ENCODE results near the gene RASL11B.

The RASL11B gene

DNA sequence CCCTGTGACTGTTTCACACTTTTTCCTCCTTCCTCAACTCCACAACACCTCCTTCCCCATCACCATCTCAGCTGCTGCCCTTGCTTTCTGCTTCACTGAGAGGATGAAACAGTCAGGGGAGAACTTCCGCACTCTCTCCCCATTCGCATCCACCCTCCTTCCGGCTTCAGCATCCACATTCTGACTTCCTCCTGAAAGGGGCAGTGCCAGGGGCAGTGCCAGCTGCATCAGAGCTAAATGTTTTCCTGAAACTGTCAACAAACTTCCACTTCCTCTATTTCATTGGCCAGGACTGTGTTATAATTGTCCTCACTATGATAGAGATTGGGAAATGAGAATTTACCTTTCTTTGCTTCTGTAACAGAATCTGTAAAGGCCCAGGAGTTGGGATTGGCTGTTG lies 18.2 kb upstream of the RASL11B start:
- DNase-seq: peak; percentile 95

DNA sequence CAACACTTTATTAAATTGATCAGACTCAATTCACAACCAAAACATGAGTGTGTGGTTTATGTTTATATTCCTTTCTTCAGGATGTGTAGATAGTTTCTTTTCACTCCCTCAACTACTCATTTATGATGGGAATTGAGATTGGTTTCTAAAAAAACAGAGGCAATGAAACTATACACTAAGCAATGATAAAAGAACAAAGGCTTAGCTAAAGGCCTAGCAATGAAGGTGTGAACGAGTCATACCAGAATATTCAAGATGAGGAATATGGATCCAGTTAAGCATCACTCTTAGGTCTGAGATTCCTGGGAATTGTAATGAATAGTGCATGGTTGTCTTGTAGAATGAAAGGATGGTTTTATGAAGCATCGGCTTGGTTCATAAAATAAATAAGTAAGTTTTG lies 17.5 kb upstream of the RASL11B start:
- no peak for DNase-seq

DNA sequence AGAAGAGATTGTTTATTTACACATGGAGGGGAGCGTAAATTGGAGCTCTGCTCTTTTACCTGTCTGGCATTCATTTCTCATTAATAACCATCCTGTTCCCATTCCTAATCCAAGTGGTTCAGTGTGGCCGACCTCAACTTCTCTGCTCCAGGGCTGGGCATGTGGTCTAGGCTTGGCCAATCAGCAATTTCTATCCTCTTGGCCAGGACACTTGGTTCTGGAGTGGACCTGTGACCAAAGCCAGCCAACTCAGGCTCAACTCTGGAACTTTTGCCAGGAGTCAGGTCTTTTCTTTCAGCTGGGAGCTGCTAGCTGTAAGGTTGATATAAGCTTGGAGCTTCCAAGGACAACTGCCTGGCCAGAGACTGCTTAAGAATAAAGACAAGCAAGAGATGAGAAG lies 15.6 kb upstream of the RASL11B start:
- no peak for DNase-seq

DNA sequence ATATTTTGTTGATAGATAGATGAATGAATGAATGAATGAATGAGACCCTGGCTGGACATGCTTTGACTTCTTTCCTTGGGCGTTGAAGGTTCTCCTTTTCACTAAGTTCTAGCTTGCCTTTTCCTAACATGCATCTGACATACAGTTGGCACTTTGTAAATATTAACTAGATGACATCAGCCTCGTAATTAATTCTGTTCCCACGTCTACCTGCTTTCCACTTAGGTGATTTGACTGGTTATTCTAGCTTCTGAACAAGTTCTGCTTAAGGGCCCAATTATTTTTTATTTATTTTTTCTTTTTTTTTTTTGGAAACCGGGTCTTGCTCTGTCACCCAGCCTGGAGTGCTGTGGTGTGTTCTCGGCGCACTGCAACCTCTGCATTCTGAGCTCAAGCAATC lies 13.9 kb upstream of the RASL11B start:
- no peak for DNase-seq

DNA sequence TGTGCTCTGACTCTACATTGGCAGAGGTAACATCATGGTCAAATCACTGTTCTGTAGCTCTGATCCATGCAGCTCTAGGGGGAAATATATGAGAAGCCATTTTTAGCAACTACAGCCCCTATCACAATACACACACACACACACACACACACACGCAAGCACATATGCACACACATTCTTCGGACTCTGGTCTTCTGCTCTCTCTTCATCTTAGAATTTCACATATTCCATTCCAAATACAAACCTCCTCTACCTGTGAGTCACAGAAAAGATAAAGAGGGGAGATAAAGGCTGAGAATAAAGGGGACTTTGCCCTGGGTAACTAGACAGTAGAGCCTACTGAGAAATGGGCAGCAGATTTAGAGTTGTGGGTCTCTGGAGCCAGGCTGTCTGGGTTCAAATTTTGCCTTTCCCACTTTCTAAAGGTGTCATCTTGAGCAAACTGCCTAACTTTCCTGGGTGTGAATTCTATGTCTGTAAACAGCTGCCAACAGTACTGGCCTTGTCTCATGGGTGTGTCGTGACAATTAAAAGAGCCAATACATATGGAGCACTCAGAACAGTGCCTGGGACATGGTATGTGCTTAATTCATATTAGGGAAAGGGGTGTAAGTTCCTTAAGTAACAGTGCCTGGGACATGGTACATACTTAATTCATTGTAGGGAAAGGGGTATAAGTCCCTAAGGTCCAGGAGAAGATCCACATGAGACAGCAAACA lies 11.6 kb upstream of the RASL11B start:
- no peak for DNase-seq

DNA sequence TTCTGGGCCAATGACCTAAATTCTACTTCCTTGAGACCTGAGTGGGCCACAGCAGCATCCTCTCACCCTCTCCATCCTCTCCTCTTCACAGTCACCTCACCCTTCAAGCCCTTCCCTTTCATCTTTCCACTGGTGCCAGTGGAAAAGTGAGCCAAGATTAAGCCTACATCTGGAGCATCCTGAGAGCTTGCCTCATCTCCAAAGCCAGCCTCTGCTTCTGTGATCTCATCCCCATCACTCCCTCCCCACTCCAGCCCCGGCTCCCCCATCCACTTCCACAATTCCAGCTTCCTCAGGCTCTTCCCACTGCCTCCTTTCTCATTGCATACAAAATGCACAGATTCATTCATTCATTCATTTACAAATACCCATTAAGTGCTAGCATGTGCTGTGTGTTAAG lies 10.1 kb upstream of the RASL11B start:
- DNase-seq: no peak

DNA sequence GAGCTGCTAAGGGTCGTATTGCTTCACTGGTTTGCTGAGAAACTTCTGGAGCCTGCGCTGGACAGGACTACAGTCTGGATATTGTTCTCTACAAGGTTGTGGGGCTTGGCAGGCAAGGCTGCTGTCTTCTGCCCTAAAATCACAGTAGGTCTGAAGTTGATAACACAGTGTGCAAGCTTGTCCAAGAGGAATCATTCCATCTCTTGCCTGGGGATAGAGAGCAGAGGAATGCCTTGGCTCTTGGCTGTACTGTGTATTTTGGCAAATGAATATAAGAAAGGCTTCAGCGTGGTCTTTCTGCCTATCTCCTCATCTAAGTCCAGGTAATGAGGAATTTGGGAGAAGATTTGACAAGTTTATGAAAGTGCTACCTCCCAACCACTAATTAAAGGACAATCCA lies 9.4 kb upstream of the RASL11B start:
- DNase-seq: no peak

DNA sequence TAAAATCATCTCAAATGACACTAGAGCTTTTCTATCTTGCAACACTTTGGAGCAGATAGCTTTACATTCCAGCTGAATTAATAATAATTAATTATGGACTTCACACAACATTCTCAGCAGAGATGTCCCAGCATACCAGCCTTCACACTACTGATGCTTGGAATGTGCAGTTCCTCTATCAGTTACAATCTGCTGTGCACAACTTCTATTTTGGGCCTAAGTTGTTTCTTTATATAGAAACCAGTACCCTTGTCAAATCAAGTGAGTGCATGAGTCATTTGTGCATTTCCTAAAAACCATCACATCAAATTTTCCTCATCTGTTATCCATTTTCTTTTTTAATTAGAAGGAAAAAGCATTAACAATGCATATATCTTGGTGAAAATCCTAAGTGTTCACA lies 8.8 kb upstream of the RASL11B start:
- DNase-seq: peak; percentile 90

DNA sequence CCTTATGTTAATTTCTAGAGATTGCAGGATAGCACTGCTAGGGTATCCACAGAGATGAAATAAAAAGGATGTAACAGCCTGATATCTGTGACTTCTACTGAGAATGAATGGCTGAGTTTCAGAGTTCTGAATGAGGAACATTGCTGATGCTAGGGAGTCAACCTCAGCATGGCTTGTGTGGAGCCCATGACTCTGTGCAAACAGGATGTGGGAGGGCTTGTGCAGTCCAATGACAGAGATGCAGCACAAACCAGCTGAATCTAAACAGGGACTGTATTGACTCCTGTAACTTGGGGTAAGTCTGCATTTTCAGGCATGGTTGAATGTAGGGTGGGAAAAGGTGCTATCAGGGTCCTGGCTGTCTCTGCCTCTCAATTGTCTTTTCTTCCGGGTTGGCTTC lies 5.3 kb upstream of the RASL11B start:
- peak; percentile 82 for DNase-seq

DNA sequence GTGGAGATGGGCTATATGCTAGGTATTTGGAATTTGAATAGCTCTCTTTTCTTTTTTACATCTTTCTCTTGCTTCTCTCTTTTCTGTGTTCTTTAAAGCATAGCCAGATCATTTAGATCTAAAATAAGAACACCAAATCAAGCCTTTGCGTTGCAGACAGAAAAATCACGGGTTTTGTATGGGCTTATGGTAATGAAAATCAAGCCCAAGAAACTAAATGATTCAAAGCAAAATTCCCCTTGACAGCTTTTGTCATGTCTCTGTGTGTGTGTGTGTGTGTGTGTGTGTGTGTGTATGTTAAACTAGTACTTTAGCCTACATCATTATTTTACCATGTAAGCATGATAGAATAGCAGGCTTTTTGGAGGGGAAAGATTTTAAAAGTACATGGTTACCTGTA lies 1.8 kb upstream of the RASL11B start:
- no peak for DNase-seq

DNA sequence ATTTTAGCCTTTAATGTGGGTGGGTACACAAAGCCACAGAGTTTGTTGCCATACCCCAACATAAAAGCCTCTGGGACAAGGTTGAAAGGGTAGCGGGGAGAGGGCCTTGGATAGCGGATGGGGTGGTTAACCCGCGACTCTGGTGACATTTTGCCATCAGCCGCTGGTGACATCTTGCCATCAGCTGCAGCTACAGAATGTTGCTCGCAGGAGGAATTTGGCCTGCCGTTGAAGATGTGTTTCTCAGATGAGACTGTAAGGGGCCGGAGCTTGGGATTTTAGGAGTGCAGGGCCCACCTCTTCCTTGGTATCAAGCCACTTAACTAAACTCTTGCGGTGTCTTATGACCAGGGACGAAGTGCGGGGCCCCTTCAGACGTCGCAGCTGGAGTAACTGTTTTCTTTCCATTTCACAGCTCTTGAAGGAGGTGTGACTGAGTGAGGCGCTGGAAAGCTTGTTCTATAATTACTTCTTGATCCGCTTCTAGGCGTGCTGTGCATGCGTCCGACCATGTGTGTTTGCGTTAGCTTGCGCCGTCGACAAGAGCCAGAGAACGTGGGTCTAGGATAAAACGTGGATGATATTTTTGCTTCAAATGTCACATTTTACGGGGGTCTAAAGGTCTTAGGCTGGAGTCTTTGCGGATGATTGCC lies 820 bp upstream of the RASL11B start:
- DNase-seq: no peak

DNA sequence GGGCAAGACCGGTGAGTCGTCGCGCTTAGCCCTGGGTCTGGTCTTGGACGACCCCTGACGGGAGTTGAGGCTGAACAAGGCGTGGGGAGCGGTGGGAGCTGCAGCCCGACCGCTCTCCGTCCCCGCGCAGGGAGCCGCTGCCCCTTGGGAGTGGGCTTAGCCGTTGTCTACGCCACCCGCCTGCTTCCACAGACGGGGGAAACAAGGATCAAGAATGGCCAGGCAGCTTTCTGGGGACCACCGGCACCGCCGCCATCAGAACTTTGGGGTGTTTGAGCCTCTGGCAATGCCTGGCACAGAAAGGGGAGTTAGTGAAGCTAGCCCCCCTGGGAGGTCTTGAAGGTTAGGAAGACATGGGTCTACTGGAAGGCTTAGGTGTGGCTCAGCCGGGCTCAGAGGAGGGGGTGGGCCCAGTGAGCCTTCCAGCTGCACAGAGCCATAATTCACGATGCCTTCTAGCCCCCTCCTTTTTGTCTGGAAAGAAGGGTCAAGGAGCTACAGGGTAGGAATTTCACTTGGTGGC lies 583 bp downstream of the RASL11B start:
- DNase-seq: no peak

DNA sequence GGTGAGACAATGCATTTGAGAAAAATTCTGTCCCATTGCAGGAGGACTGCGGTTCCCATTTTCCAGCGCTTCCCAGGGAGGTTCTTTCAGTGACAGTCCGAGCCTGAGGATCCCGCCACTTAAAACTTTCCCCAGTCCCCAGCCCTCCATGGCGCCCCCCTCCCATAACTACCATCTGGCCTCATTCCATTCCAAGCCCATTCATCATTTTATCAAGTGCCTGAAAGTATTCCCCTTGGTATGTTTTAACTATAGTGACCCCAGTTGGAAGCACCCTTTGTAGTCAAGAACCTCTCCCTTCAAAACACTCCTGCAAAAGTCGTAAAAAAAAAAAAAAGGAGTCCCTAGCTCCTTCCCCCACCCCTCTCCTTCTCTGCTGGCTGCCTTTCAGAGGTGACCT lies 1.2 kb downstream of the RASL11B start:
- no peak for DNase-seq

DNA sequence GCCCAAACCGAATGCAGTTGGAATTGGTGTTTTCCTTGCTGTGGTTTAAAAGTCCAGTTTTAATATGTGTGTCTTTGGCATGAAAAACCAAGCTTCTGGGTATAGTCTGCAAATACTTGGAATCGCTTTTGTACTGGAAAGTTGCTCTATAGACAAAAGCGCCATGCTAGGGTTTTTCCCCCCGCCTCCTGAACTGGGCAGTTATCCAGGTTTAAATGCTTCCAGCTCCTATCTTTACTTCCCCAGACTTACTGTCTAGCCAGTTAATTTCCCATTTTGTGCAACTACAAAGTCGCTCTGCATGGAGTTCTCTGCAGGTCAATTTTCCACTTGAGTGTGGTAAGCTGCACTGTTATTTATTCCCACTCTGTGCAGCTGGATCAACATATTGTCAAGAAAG lies 2.7 kb downstream of the RASL11B start:
- DNase-seq: no peak

DNA sequence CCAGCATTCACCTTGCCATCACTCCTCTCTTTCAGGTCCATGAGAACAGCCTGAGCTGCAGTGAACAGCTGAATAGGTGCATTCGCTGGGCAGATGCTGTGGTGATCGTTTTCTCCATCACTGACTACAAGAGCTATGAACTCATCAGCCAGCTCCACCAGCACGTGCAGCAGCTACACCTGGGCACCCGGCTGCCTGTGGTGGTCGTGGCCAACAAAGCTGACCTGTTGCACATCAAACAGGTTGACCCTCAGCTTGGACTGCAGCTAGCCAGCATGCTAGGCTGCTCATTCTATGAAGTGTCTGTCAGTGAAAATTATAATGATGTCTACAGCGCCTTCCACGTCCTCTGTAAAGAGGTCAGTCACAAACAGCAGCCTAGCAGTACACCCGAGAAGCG lies 3.2 kb downstream of the RASL11B start:
- DNase-seq: no peak

DNA sequence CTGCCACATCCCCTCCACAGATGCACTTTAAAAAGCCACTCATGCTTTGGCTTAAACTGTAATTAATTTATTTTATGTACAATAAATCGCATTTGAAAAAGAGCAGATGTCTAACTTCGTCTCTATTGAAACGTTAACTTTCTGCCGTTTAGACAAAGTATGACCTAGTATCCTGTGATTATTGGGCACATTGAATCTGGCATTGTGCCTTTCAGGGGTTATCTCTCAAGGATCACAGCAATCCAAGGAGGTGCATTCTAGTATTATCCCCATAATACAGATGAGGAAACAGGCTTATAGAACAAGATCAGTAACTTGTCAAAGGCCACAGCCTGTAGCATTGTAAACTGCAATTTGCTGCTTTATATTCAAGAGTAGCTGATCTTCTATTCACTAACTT lies 4.6 kb downstream of the RASL11B start:
- no peak for DNase-seq

DNA sequence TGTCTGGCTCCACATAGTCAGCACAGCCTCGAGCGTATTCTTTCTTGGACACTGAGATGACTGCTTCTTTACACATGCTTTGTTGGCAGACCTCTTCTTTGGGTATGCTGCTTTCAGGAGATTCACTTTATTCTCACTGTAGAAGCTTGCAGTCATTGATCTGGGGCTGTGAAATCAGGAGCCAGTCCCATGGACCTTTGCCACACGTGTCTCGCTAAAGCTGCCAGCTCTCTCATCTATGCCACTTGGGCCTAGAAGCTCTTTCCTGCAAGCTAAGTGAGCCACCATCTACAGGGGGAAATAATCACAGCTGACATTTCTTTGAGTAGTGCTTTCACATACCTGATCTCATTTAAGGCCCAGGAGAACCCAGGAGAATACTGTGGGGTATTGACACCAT lies 5.0 kb downstream of the RASL11B start:
- DNase-seq: no peak

DNA sequence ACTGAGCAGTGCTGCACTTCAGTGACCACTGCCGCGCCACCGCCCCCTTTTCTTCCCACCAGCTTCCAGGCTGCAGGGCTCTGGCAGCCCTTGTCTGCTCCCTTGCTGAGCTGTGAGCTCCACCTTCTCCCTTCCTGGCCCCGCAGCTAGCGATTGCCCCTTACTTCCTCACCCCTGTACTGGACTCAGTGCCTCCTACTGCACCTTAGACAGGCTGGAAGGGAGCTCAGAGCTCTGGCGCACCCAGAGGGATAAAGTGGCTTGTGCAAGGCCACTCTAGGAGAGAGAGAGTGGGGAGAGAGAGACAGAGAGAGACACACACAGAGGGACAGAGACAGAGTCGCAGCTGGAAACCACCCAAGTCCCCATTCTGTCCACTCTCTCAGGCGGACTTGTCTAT lies 6.0 kb downstream of the RASL11B start:
- no peak for DNase-seq

DNA sequence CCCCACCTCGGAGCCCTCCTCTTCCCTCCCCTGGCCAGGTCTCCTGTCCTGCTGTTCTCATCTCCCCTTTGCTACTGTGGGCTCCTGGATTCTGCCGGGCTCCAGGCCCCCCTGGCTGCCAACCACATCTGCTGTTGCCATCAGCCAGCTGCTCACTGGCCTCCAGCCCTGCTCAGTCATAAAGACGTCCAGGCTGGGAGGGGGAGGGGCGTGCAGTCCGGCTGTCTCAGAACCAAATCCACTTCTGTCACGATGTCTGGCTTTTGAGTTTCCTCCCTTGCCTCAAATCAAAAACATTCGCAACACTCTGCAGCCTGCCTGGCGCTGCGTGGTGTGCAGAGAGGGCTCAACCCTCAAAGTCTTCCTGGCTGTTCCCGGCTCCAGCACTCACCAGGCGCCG lies 7.1 kb downstream of the RASL11B start:
- no peak for DNase-seq

DNA sequence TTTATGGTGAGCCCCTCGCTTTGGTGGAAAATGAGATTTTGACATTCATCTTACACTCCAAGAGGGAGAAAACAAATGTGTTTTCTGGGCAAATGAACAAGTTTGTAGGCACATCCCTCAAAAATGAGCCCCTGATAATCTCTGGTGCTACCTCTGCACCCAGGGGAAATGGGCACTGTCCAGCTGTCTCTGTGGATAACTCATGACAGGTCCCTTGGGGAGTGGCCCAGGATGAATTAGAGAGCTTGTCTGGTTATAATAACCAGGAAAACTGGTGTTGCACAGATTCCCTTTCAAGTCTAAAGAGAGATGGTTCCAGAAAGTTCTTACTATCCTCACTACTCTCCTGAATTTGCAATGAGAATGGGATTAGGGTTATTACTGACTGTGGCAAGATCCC lies 7.5 kb downstream of the RASL11B start:
- DNase-seq: no peak

DNA sequence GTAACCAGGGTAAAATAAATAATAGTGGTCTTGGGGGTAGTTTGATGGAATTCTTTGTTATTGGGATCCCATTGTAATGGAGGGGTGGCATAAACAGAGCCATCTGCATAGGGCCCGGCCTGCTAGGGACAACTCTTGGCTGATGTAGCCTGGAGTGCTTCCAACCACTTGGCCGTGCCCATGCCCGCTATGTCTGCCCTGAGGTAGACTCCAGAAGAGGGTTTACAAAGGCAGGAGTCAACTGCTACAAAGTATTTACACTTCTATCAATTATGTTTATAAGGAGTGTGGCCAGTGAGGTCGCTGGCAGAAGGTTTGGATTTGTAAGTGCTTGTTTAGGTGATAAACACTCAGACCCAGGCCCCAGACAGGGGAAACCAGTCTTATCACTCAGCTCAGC lies 8.1 kb downstream of the RASL11B start:
- DNase-seq: no peak

DNA sequence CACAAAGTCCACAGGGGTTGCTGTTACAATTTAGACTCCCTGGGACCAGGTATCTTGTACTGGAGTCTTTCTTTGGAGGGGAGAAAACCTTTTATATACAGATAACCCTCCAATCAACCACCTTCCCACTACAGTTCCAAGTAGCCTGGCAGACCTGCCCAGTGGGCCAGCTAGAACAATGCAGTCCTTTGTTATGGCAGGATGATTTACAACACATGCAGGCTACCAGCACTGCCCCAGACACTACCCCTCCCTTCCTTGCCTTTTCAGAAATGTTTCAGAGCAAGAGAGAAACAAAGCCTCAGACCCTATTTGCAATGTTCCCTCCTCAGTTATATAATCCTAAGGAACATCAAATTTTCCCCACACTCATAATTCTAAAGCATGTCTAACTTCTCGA lies 11.1 kb downstream of the RASL11B start:
- DNase-seq: no peak

DNA sequence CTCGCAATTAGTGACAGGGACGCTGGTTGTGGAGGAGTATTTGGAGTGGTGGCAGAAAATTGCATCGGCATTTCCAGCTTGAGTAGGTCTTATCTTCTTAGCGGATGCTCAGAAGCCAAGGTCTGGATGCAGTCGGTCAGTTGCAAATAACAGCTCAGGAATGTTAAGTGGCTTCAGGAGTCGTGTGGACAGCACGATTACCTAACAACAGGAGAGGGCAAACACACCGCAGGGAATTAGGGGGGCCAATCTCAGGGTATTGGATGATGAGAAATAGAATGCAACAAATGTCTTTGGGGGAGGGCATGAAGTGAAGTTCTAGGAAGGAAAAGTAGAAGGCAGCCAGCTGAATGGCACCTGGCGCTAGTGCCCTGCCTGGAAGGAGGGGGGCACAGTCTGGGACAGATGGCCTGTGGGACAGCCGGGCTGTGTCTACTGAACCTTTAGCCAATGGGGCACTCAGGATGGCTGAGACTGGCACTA lies 11.8 kb downstream of the RASL11B start:
- no peak for DNase-seq

DNA sequence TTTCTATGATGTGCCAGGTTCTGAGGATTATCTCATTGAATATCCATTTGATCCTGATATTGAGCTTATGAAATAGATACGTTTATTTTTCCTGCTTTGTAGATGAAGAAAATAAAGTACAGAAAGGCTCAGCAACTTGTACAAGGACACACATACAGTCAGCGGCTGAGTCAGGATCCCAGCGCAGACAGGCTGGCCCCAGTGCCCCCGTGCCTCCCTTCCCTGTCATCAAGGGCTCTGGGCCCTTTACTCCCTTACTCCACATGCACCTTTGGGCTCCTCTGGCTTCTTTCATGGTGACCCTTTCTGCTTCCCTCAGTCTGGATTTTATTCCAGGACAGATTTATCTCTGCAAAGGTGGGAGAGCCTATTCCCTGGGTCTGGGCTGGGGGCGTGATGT lies 12.8 kb downstream of the RASL11B start:
- no peak for DNase-seq

DNA sequence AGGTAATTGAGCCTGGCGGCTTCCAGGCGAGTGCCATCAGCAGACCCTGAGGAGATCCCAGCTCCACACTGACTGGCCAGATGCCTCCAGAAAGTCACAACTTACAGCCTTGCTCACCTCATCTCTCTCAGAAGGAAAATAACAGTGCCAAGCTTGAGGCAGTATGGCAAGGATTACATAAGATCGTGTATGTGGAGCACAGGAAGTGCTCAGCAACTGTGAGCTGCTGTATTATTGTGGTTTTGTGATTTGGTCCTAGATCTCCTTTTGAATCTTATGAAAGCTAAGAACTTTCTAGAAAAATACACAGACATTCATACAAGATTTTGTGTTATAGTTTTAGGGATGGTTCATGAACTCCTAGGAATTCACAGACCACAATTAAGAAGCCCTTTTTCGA lies 14.0 kb downstream of the RASL11B start:
- DNase-seq: peak; percentile 56

Data from MV-4-11 (cell line).